C4-2B (cell line): ENCODE results near the gene FUT8.

Experiments used
- ZFX ChIP-seq: fragments of 450-650 bp; IDR thresholded peaks from 2 replicates; pipeline ENCODE4 v1.6.1; 2017
- TF ChIP-seq, protein P1 (sequence below): fragments of 450-650 bp; conservative IDR thresholded peaks from 2 replicates; pipeline ENCODE4 v1.5.1; 2017; ENCODE audit warnings: mild to moderate bottlenecking

DNA sequence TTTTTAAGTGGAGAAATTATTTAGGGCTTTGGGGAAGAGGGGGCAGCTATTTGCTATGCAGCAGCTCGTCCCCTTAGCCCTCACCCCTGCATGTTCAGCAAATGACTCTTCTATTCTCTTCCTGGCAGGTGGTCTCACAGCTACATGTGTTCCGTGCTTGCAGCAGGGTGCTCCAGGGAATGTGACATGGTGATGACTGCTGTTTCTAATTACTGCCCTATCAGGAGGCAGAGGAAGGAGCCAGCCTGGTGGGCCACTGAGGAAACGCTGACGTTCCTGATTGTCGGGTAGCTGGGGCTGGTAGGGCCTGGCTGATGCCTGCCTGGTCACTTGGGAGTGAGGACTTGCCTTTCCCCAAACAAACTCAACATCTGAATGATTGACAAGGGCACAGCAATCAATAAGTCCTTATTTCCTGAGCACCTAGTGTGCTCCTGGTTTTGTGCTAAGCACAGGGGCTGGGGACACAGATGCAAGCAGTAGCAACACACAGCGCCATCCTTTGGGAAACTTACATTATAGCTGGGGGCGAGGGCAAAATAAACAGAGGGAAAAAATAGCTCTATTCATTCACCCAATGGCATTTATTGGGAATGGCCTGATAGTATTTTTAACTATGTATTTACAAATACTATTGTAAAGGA is 377.8 kb downstream of the FUT8 start:
- TF ChIP-seq, protein P1, sequence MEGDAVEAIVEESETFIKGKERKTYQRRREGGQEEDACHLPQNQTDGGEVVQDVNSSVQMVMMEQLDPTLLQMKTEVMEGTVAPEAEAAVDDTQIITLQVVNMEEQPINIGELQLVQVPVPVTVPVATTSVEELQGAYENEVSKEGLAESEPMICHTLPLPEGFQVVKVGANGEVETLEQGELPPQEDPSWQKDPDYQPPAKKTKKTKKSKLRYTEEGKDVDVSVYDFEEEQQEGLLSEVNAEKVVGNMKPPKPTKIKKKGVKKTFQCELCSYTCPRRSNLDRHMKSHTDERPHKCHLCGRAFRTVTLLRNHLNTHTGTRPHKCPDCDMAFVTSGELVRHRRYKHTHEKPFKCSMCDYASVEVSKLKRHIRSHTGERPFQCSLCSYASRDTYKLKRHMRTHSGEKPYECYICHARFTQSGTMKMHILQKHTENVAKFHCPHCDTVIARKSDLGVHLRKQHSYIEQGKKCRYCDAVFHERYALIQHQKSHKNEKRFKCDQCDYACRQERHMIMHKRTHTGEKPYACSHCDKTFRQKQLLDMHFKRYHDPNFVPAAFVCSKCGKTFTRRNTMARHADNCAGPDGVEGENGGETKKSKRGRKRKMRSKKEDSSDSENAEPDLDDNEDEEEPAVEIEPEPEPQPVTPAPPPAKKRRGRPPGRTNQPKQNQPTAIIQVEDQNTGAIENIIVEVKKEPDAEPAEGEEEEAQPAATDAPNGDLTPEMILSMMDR = no peak
- no peak for TF ChIP-seq ZFX
